HG02678 (cell line): Measurements from ENCODE around the gene SLC16A3.

ENCODE experiments used
- ATAC-seq: cut with Tn5 transposase; IDR thresholded peaks from one replicate; pipeline ENCODE4 v1.9.1; 2021; ENCODE audit warnings: mild to moderate bottlenecking, moderate library complexity; ENCODE audit not compliant: unreplicated experiment

The SLC16A3 gene

GRCh38 chr17:82221341-82221902 is 7.4 kb upstream of the SLC16A3 start:
- ATAC-seq: no peak

- no peak for ATAC-seq
These were observed 6.0 kb upstream of the SLC16A3 start for GRCh38 chr17:82222816-82223215.

GRCh38 chr17:82223517-82223916 is 5.3 kb upstream of the SLC16A3 start:
- no peak for ATAC-seq

GRCh38 chr17:82224666-82225065 is 4.2 kb upstream of the SLC16A3 start:
- no peak for ATAC-seq

GRCh38 chr17:82225368-82226029 is 3.3 kb upstream of the SLC16A3 start:
- no peak for ATAC-seq

- ATAC-seq: no peak
These were observed 2.6 kb upstream of the SLC16A3 start for GRCh38 chr17:82226146-82226808.

GRCh38 chr17:82226809-82227628 is 1.8 kb upstream of the SLC16A3 start:
- no peak for ATAC-seq

GRCh38 chr17:82227629-82228277 is 1.1 kb upstream of the SLC16A3 start:
- no peak for ATAC-seq

- peak; percentile 35 for ATAC-seq
These were observed 482 bp upstream of the SLC16A3 start for GRCh38 chr17:82228278-82228841.

- ATAC-seq: no peak
These were observed 1.1 kb downstream of the SLC16A3 start for GRCh38 chr17:82229698-82230608.

- ATAC-seq: peak; percentile 46
These were observed 1.9 kb downstream of the SLC16A3 start for GRCh38 chr17:82230609-82231311.

GRCh38 chr17:82231312-82231561 is 2.4 kb downstream of the SLC16A3 start:
- no peak for ATAC-seq

GRCh38 chr17:82231562-82232321 is 2.9 kb downstream of the SLC16A3 start:
- no peak for ATAC-seq

GRCh38 chr17:82232322-82232820 is 3.5 kb downstream of the SLC16A3 start:
- ATAC-seq: no peak

- no peak for ATAC-seq
These were observed 4.3 kb downstream of the SLC16A3 start for GRCh38 chr17:82232876-82233785.

GRCh38 chr17:82234211-82235055 is 5.6 kb downstream of the SLC16A3 start:
- no peak for ATAC-seq
